Brain microvascular endothelial cell (primary cell): Measurements from ENCODE around the gene RDH5.

ENCODE experiments used
- DNase-seq: peaks from one replicate; pipeline ENCODE4 v3.0.0-alpha.2; 2020
- H3K27ac ChIP-seq: fragments of 250-450 bp; sonication (Bioruptor Pico); 2 replicates; pipeline ENCODE4 v1.5.1; 2020; ENCODE audit warnings: mild to moderate bottlenecking, moderate library complexity
- H3K27me3 ChIP-seq: fragments of 250-450 bp; sonication (Bioruptor Pico); replicated peaks from 2 replicates; pipeline ENCODE4 v1.5.1; 2020; ENCODE audit warnings: mild to moderate bottlenecking
- H3K36me3 ChIP-seq: fragments of 250-450 bp; sonication (Bioruptor Pico); replicated peaks from 2 replicates; pipeline ENCODE4 v1.5.1; 2020; ENCODE audit warnings: mild to moderate bottlenecking
- H3K4me3 ChIP-seq: 2 replicates; pipeline ENCODE4 v1.5.1; 2011; ENCODE audit warnings: low read depth, mild to moderate bottlenecking, control low read depth, low read length, moderate library complexity
- CTCF ChIP-seq: IDR thresholded peaks from 2 replicates; pipeline ENCODE4 v1.5.1; 2011; ENCODE audit warnings: low read depth, mild to moderate bottlenecking, moderate library complexity, low read length, control low read depth, inconsistent platforms; ENCODE audit errors: missing control alignments
- in situ Hi-C: cut with HindIII; loops from 2 replicates; pipeline ENCODE4 v1.10.0; 2017; ENCODE audit warnings: low sequenced_read_pairs, low pct_ligation_motif_present

The RDH5 gene, protein sequence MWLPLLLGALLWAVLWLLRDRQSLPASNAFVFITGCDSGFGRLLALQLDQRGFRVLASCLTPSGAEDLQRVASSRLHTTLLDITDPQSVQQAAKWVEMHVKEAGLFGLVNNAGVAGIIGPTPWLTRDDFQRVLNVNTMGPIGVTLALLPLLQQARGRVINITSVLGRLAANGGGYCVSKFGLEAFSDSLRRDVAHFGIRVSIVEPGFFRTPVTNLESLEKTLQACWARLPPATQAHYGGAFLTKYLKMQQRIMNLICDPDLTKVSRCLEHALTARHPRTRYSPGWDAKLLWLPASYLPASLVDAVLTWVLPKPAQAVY

GRCh38 chr12:55720071-55720564 lies at the start of gene RDH5:
Gene RDH5, plus strand, starts transcription at chr12:55720393. Its CDS starts 792 bp downstream, at chr12:55721185.
- peak; percentile 47 for DNase-seq

GRCh38 chr12:55671746-55672145 lies 48.4 kb upstream of the RDH5 start:
- Histone ChIP-seq H3K27me3 (no peaks in the 10 kb centered on the region), H3K4me3 (no peak overlapping the region), H3K36me3 (no peaks in the 10 kb centered on the region), H3K27ac (no peak overlapping the region)
- in situ Hi-C loops: no loop called here
- no peak for DNase-seq
- no peak for TF ChIP-seq CTCF

More at GRCh38 chr12:55720071-55720564, at the start of gene RDH5:
- peaks cover 24% of the 10 kb centered on the region for H3K36me3 ChIP-seq
- peak within 1 kb of the TSS; percentile 29 for H3K27ac ChIP-seq
- no peaks in the 10 kb centered on the region for H3K27me3 ChIP-seq
- in situ Hi-C loops: no loop called here
- H3K4me3 ChIP-seq: no peak within 1 kb of the TSS
- no peak for TF ChIP-seq CTCF

DNA sequence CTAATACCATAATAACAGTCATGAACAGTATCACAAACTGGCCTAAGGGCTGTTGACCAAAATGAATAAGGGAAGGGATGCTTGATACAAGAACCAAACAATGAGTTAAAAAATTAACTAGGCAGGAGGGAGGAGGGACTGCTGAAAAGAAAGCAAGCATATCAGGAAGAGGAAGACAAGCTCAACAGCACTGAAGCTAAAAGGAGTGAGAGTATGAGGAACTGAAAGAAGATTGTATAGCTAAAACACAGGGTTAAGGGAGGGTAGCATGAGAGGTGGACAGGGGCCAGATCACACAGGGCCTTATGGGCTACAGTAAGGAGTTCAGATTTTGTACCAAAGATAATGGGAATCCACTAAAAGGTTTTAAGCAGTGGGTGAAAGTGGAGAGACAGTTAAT lies 46.6 kb upstream of the RDH5 start:
- Histone ChIP-seq H3K27me3 (no peaks in the 10 kb centered on the region), H3K27ac (no peak overlapping the region), H3K36me3 (no peaks in the 10 kb centered on the region), H3K4me3 (no peak overlapping the region)
- in situ Hi-C loops: no loop called here
- no peak for TF ChIP-seq CTCF
- DNase-seq: no peak

DNA sequence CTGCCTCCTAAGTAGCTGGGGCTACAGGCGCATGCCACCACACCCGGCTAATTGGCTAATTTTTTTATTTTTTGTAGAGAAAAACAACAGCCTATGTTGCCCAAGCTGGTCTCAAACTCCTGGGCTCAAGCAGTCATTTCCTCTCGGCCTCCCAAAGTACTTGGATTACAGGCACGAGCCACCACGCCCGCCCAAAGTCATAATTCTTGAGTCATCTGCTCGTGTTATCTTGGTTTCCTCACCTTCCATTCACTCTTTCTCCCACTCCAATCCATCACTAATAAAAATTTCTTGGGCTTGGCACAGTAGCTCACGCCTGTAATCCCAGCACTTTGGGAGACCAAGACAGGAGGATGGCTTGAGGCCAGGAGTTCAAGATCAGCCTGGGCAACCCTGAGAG lies 44.5 kb upstream of the RDH5 start:
- Histone ChIP-seq H3K36me3 (no peaks in the 10 kb centered on the region), H3K4me3 (no peak overlapping the region), H3K27ac (no peak overlapping the region), H3K27me3 (no peaks in the 10 kb centered on the region)
- in situ Hi-C loops: no loop called here
- no peak for TF ChIP-seq CTCF
- DNase-seq: no peak

DNA sequence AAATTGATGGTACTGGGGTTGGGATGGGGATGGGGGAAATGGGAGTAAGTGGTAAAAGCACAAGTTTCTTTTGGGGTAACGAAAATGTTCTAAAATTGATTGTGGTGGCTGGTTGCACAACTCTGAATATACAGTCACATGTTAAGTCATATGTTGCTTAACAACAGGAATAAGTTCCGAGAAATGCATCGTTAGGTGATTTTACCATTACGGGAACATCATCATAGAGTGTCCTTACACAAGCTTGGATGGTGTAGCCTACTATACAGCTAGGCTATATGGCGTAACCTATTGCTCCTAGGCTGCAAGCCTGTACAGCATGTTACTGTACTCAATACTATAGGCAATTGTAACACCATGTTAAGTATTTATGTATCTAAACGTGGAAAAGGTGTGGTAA lies 43.5 kb upstream of the RDH5 start:
- Histone ChIP-seq H3K27ac (no peak overlapping the region), H3K36me3 (no peaks in the 10 kb centered on the region), H3K27me3 (no peaks in the 10 kb centered on the region), H3K4me3 (no peak overlapping the region)
- DNase-seq: no peak
- in situ Hi-C loops: no loop called here
- TF ChIP-seq CTCF: no peak

DNA sequence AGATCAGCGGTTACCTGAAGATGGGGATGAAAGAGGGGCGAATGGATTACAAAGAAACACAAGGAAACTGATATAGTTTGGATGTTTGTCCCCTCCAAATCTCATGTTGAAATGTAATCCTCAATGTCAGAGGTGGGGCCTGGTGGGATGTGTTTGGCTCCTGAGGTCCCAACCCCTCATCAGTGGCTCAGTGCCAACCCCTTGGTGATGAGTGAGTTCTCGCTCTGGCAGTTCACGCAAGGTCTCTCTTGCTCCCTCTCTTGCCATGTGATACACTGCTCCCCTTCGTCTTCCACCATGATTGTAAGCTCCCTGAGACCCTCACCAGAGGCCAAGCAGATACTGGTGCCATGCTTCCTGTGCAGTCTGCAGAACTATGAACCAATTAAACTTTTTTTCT lies 40.5 kb upstream of the RDH5 start:
- DNase-seq: no peak
- in situ Hi-C loops: no loop called here
- Histone ChIP-seq H3K27ac (no peak overlapping the region), H3K36me3 (no peaks in the 10 kb centered on the region), H3K4me3 (no peak overlapping the region), H3K27me3 (no peaks in the 10 kb centered on the region)
- TF ChIP-seq CTCF: no peak
